ENCODE data around the gene SCRT2.

Gene SCRT2

DNA sequence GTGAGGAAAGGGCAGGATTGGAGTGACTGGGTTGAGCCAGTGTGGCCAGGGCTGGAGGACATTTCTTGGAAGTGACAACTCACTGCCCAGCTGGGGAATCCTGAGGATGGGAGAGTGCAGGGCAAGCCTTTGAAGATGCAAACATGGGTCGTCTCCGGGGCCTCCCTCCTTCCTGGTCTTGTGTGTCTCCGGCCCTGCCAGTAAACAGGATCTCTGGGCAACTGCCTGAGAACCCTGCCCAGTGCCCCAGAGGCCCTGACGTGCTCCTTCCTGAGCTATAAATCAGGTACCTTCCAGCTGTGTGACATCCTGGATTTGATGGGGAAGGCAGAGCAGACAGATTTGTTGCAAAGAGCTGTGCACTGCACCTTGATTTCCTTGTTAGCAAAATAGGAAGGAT is 52.6 kb downstream of the SCRT2 start:
- no peak for DNase-seq

DNA sequence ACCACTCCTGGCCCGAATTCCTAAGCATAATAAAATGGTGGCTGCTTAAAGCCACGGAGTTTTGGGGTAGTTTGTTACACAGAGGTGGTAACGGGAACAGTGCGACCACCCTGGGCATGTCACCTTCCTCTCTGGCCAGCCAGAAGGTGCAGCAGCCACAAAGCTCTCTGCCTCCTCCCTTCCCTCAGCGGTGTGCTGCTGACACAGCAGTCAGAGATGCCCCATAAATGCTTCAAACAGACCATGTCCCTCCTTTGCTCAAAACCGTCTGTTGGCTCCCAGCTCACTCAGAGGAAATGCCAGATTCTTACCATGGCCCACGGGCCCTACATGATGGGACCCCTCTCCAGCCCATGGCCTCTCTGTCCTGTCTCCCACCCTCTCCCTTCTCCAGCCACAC is 53.4 kb downstream of the SCRT2 start:
- DNase-seq = no peak

DNA sequence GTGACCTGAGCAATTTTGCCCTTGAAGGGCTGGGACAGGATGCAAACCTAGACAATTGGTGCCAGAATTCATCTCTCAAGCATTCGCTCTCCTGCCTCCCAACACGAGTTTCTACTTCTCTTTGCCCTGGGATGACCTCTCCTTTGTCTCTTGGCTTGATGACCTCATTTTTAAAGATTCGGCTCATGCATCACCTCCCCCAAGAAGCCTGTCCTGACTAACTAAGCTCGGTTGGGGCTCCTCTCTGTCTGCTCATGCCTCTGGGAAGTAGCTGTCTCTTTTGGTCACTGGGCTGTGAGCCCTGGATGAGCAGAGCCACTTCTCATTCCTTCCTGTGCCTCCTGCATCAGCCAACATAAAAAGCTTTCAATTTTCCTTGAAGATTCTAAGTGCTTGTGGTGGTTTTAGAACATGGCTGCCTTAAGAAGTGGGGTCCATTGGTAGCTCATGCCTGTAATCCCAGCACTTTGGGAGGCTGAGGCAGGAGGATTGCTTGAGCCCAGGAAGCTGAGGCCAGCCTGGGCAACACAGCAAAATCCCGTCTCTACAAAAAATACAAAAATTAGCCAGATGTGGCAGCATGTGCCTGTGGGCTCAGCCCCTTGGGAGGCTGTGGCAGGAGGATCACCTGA is 54.4 kb downstream of the SCRT2 start:
- DNase-seq = no peak

DNA sequence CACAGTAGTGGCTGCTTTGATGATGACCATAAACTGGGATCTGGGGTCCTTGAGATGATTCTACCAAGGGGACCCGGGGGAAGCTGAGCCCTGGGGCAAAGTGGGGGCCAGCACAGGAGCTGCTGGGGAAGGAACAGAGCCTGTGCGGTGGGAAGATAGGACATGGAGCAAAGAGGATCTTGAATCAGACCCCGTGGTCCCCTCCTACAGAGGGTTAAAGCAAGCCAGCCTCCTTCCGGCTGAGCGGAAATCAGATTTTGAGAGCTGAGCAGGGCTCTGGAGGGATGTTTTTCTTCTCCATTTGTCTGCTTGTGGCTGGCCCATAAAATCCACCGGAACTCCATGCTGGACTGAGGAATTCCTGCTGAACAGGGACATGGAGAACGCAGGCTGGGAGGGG is 55.4 kb downstream of the SCRT2 start:
- no peak for DNase-seq

DNA sequence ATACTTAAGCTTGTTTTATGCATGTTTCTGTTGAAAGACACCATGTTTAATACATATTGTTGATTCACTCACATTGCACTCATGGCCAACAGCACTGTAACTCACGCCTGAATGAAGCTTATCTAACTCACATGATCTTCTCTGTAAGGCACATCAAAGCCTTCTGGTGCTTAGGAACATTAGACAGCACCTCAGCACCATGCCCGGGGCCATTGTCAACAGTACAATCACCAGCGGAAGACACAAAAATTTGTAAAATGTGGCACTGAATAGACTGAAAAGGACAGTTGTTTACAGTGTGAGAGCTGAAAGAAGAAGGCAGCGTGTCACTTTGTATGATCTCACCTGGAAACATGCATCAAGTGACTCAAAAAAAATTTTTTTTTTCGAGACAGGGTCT is 56.6 kb downstream of the SCRT2 start:
- DNase-seq = no peak

DNA sequence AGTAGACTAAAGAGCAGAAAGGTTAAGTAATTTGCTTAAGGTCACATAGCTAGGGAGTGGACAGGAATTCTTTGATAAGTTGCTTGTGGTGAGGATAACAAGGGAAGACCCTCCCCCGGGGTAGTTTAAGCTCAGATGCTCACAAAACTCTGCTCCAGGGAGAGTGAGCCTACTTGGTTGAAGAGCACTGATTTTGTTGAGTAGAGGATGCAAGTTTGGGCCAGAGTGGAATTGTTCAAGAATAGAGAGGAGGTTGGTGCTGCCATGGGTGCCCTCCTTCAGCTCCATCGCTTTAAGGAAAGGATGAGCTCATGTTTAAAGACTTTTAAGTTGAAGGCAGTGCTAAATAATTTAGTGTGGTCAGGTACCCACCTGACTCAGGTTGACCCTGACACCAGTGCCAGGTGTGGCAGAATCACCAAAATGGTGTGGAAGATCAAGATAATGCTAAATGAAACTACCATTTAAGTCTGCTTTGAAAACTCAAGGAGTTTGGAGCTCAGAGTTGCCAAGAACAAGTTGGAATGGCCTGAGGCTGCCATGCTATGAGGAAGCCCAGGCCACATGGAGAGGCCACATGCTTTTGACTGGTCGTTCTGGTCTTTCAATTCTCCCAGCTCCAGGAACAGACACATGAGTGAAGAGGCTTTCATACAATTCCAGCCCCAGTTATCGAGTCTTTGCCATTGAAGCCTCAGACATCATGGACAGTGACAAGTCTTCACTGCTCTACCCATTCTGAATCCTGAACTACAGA is 57.5 kb downstream of the SCRT2 start:
- DNase-seq = no peak

DNA sequence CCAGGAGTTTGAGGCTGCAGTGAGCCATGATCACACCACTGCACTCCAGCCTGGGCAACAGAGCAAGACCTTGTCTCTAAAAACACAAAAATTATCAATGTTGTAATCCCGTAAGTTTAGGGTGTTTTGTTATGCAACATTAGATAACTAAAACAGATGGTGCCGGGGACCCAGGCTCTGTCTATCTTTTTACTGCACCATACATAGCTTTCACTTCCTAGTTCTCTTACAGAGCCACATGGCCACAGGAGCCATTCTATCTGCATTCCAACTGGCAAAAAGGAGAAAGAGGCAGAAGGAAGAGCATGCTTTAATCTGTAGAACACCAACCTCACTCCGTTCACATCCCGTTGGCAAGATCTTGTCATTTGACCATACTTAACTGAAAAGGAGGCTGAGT is 60.1 kb downstream of the SCRT2 start:
- DNase-seq = no peak

DNA sequence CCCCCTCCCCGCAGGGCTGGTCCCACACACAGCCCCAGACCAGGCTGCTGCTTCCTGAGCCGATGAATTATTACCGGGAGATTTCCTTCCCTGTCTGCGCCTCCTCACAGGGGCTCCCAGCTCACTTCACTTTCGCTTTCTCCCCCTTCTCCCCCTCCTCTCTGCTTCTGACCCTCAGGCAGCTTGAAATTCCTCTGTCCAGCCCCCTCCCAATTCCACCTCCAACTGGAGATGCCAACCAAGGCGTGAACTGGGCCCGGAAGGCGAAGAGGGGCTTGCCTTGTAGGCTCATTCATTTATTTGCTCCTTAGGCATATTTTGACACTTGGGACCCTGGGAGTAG is 63.8 kb downstream of the SCRT2 start:
- no peak for DNase-seq
